Esophagus muscularis mucosa (tissue), 4 donors: Measurements from ENCODE around the gene DGCR2.

Experiments used
- CTCF ChIP-seq, 3 experiments: fragments of 200-600 bp in 2 of 3; fragments of 450-650 bp in 1 of 3; sonication (generic) in 2 of 3; IDR thresholded peaks; one replicate each; pipeline ENCODE4 v1.5.1; 2017 to 2019; ENCODE audit warnings: antibody characterized with exemption in 3 of 3, mild to moderate bottlenecking in 2 of 3, moderate library complexity in 1 of 3
- EP300 ChIP-seq: sonication (generic); formaldehyde crosslinking; IDR thresholded peaks from one replicate; pipeline ENCODE4 v1.6.1; 2017; ENCODE audit warnings: antibody characterized with exemption
- POLR2AphosphoS5 ChIP-seq, 2 donors: sonication (generic); formaldehyde crosslinking; IDR thresholded peaks; one replicate each; pipeline ENCODE4 v1.6.1; 2017; ENCODE audit warnings: antibody characterized with exemption in 2 of 2

- TF ChIP-seq CTCF (IDR thresholded peaks at IDR 0.05), result no peak
- TF ChIP-seq POLR2AphosphoS5 (IDR thresholded peaks at IDR 0.05), result no peak
- TF ChIP-seq EP300, result no peak
These were observed 24.1 kb downstream of the DGCR2 start for GRCh38 chr22:19098157-19098556.
